ENCODE data around the gene IL17RE.

The IL17RE gene

DNA sequence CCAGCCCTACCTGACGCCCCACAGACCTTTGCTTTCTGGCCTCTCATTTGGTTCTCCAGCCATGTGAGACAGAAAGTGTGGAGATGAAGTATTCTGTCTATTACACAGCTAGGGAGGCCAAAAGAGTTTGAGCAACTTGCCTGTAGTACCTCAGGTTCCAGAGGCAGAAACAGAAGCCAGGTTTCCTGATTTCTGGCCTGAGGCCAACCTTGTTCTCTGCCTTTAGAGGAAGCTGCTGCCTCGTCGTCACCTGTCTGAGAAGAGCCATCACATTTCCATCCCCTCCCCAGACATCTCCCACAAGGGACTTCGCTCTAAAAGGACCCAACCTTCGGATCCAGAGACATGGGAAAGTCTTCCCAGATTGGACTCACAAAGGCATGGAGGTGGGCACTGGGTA is 3.8 kb downstream of the IL17RE start:
- DNase-seq (ENCODE audit: low read depth in 3 of 3): no peak

DNA sequence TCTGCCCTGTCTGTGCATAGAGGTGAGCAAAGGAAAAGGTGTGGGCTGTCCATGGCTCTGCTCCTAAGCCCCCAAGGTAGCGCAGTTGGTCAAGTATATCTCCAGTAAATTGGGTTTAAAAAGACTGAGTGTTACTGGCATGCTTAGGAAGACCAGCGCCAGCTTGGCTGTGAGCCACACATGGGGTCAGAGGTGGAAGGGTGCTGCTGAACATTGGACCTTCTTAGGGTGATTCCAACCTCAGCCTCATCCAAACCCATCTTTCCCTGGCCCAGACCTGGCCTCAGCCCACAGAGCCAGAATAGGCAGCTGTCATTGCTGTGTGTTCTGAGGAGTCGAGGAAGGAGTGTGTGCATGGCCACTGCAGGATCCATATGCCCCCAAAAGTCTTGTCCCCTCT is 5.6 kb downstream of the IL17RE start:
- no peak for DNase-seq (ENCODE audit: low read depth in 3 of 3)

GRCh38 chr3:9909221-9910013 is 6.8 kb downstream of the IL17RE start:
- no peak for DNase-seq (ENCODE audit: low read depth in 3 of 3)

DNA sequence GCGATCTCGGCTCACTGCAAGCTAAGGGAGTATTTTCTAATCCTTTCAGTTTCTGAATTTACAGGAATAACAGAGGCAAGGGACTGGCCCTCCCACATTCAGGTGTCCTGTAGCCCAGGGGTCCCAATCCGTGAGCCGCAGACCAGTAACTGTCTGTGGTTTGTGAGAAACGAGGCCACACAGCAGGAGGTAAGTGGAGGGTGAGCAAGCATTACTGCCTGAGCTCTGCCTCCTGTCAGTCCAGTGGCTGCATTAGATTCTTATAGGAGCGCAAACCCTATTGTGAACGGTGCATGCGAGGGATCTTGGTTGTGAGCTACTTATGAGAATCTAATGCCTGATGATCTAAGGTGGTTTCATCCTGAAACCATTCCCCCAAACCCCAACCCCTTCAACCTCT is 9.2 kb downstream of the IL17RE start:
- DNase-seq (ENCODE audit: low read depth in 3 of 3): no peak

DNA sequence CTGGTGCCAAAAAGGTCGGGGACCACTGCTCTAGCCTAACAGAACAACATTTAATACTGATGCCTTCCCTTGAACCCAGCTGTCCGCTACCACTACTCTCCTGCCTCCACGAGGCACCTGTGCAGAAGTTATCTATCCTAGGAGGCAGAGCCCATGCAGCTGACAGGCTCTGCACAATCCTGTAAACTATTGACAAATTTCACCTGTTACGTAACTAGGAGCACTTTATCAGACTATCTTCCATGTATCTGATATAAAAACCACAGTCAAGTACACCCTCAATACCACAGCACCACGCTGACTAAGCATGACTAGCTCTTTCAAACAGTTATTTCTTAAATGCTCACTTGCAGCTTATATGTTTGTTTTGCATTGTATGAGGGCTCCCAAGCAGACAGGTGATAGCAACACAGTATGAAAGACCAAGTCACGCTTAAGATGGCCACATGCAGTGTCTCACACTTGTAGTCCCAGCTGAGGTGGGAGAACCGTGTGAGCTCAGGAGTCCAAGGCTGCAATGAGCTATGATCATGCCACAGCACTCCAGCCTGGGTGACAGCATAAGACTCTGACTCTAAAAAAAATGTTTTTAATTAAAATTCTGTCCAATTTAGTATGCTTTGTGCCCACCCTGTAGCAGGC is 9.8 kb downstream of the IL17RE start:
- no peak for DNase-seq (ENCODE audit: low read depth in 3 of 3)

DNA sequence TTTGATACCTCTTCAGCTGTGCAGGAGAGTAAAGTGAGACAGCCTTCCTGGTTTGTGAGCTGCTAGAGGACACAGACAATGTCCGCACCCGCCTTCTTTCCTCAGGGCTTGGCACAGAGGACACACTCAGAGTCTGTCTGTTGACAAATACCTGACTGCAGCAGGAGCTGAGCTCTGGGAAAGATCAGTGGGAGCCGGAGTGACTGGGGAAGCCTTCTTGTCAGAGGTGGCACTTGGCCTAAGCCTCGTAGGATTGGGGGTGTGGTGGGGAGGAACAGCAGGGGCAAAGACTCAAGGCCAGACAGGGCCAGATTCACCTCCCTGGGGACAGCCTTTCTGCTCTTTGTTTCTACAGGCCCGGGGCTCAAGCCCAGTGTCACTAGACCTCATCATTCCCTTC is 11.0 kb downstream of the IL17RE start:
- DNase-seq (ENCODE audit: low read depth in 3 of 3): no peak

- DNase-seq (ENCODE audit: low read depth in 3 of 3): no peak
Observed at GRCh38 chr3:9914011-9914410, 11.4 kb downstream of the IL17RE start.

DNA sequence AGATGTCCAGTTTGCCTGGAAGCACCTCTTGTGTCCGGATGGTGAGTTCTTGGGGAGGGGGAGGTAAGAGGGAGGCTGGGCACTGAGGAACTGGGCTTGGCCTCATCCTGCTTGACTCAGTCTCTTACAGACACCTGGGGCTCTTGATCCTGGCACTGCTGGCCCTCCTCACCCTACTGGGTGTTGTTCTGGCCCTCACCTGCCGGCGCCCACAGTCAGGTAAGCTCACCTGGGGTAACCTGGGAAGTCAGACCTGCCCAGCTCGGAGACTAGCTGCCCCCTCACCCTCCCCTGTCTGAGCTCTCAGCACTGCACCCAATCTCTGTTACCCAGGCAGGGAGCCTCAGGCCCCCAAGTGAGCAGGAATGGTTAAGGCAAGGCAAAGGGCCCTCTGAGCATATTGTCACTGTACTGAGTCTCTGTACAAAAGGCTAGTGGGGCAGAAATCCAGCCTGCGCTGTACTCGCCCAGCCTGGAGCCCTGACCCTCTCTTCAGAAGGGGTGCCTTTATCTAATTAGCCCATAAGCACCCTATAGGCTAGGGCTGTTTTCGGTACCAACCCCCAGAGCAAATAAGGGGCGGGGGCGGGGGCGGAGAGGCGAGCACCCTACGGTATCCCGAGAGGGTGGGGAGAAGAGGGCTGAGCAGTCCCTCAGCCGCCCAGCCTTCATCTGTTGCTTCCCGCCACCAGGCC is 12.1 kb downstream of the IL17RE start:
- DNase-seq (ENCODE audit: low read depth in 3 of 3): no peak

GRCh38 chr3:9915254-9916141 is 12.8 kb downstream of the IL17RE start:
- DNase-seq (ENCODE audit: low read depth in 3 of 3): no peak

DNA sequence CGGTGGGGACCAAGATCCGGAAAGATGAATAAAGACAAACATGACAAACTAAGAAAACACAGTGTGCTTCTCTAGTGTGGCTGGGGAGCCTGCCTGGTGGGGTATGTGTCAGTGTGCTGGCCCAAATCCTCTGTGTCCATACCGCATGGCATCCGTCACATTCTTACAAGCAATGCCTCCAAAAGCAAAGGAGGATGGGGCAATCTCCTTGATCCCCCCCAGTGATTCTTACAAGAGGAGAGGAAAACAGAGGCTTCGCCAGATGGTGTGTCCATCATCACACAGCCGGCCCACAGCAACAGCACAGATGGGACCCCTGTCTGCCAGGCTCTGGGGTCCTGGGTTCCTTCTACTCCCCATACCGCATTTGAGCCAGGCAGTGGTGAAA is 13.7 kb downstream of the IL17RE start:
- no peak for DNase-seq (ENCODE audit: low read depth in 3 of 3)

GRCh38 chr3:9916734-9917680 is 14.4 kb downstream of the IL17RE start, which contains the start of gene IL17RC:
Gene IL17RC (plus strand): TSS chr3:9917098. CDS start chr3:9917316, 218 bp downstream.
- no peak for DNase-seq (ENCODE audit: low read depth in 3 of 3)

- DNase-seq (ENCODE audit: low read depth in 3 of 3): no peak
Observed at GRCh38 chr3:9917820-9918219, 15.2 kb downstream of the IL17RE start.

- DNase-seq (ENCODE audit: low read depth in 3 of 3): no peak
Observed at GRCh38 chr3:9918261-9919038, 15.8 kb downstream of the IL17RE start.

GRCh38 chr3:9928158-9928557 is 25.5 kb downstream of the IL17RE start:
- DNase-seq (ENCODE audit: low read depth in 3 of 3): no peak

DNA sequence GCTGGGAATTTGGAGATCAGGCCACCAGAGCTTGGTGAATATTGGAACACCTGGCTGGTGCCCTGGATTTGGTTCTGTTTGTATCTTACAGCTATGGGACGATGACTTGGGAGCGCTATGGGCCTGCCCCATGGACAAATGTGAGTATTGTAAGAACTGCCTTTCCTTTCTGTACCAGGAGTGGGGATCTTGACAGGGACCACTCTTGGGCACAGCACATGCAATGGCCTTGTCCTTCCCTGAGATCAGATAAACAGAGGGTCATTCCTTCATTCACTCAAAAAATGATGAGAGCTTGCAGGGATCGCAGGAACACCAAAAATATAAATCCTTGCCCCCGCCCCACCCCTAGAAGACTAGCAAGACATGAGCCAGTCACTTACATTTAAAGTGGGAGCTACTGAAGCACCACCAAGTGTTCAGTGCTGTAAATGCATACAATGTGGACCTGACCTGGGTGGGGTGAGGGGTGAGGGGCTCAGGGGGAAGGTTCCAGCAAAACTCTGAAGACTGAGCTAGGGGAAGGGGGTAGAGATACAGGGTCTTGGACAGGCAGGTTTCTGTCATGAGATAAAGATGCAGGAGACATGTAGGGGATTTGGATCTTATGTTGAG is 28.3 kb downstream of the IL17RE start:
- no peak for DNase-seq (ENCODE audit: low read depth in 3 of 3)

- no peak for DNase-seq (ENCODE audit: low read depth in 3 of 3)
Observed at GRCh38 chr3:9932535-9932842, 29.8 kb downstream of the IL17RE start.

DNA sequence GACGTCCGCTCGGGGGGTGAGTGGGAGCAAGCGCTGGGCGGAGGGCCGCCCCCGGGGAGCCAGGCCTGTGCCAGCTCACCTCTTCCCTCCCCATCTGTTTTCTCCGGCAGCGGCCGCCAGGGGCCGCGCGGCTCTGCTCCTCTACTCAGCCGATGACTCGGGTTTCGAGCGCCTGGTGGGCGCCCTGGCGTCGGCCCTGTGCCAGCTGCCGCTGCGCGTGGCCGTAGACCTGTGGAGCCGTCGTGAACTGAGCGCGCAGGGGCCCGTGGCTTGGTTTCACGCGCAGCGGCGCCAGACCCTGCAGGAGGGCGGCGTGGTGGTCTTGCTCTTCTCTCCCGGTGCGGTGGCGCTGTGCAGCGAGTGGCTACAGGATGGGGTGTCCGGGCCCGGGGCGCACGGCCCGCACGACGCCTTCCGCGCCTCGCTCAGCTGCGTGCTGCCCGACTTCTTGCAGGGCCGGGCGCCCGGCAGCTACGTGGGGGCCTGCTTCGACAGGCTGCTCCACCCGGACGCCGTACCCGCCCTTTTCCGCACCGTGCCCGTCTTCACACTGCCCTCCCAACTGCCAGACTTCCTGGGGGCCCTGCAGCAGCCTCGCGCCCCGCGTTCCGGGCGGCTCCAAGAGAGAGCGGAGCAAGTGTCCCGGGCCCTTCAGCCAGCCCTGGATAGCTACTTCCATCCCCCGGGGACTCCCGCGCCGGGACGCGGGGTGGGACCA is 30.4 kb downstream of the IL17RE start:
- peak; percentile 81 to 84 (median 83) for DNase-seq (ENCODE audit: low read depth in 3 of 3)

DNA sequence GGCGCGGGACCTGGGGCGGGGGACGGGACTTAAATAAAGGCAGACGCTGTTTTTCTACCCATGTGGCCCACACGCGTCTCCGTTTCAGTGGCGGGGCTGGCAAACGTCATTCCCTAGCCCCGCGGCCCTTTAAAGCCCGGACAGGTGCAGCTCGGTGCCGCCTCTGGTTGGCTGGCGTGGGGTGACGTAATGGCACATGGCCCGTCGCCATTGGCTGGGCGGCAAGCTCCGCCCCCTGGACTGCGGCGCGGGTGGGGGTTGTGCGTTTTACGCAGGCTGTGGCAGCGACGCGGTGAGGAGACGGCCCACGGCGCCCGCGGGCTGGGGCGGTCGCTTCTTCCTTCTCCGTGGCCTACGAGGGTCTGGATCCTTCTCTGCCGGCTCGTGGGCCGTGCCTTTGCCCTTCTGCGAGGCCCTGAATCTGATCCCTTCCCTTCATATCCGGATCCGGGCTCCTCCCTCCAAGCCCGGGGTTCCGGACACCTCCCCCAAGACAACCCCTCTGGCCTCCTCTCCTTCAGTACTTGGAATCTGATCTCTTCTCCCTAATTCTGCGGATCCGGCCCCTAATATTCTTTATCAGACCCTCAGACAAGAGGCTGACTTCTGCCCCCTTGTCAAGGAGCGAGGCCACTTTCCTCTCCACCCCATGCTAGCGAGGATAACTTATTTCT is 31.1 kb downstream of the IL17RE start, which contains the start of gene CRELD1:
TSS of gene CRELD1 (plus strand) at position 274 of the 674 bp plus-strand sequence. CDS start 605 bp downstream, outside the sequence.
- peak; percentile 93 to 96 (median 93) for DNase-seq (ENCODE audit: low read depth in 3 of 3)

Measured in stimulated activated CD4-positive, alpha-beta T cell treated with anti-CD3 and anti-CD28 coated beads, TNF-alpha, amount 100 ng/mL, for 48 hours (primary cell).